ENCODE measurements around the gene GREM2. TPM values are rescaled to one million over a fixed set of nuclear protein-coding genes. Genes with fewer than 3 reads are reported as not detected.

Gene GREM2
- total and polyA plus RNA-seq, 2 experiments from 2014 or later: 0.18 to 0.21 TPM

DNA sequence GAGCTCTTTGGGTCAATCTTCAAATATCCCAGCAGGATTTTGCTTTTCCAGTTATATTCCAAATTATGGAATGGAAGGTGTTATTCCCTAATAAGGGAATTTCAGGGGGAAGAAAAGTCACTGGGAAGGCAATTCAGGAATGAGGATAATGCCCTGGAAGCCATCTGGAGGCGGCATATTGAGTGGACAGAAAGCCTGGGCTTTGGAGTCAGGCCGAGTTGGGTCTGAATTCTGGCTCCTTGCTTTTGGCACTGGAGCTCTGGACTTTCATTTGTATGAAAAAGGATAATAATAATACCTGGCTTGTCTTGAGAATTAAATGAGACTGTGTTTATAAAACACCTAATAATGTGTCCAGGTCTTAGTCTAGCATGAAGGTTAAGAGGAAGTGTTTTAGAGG lies 16.5 kb downstream of the GREM2 start:
- Histone ChIP-seq H3K27ac (ENCODE audit: low read depth) (no peak overlapping the region), H3K4me3 (no peak overlapping the region), H3K4me1 (ENCODE audit: insufficient read depth) (no peaks in the 10 kb centered on the region), H4K20me1 (replicated peaks; ENCODE audit: insufficient read depth) (no peaks in the 10 kb centered on the region), H3K4me2 (no peak overlapping the region), H2AFZ (no peak overlapping the region), H3F3A (replicated peaks; ENCODE audit: low read depth) (no peaks in the 10 kb centered on the region), H3K9me2 (ENCODE audit: insufficient read depth) (0 out of 2 replicates have a peak, but pooled peaks cover 6% of the 10 kb centered on the region), H3K79me2 (replicated peaks; ENCODE audit: insufficient read depth) (no peaks in the 10 kb centered on the region), H3K27me3 (ENCODE audit: insufficient read depth) (no peaks in the 10 kb centered on the region), H3K36me3 (ENCODE audit: insufficient read depth) (no peaks in the 10 kb centered on the region)
- H3K4me3 Mint-ChIP-seq: no peak overlapping the region
- ATAC-seq: no peak
- TF ChIP-seq ZNF114 (CRISPR knock-in tag; IDR thresholded peaks at IDR 0.05): no peak
- TF ChIP-seq POLR2AphosphoS5 (IDR thresholded peaks at IDR 0.05; ENCODE audit: low read depth): no peak
- TF ChIP-seq CREB1 (CRISPR knock-in tag; IDR thresholded peaks at IDR 0.05; ENCODE audit: low read depth): no peak
- TF ChIP-seq EZH2 (IDR thresholded peaks at IDR 0.05; ENCODE audit: low read depth, unreplicated experiment): no peak
- no peak for TF ChIP-seq ZNF331 (CRISPR knock-in tag; IDR thresholded peaks at IDR 0.05; ENCODE audit: low read depth)
- TF ChIP-seq JUNB (IDR thresholded peaks at IDR 0.05; ENCODE audit: unreplicated experiment): no peak
- no peak for TF ChIP-seq STAT1 (IDR thresholded peaks at IDR 0.05; ENCODE audit: unreplicated experiment)
- no peak for TF ChIP-seq ETS1 (IDR thresholded peaks at IDR 0.05)
- TF ChIP-seq ZNF462 (CRISPR knock-in tag; IDR thresholded peaks at IDR 0.05): no peak
- no peak for TF ChIP-seq EZH2phosphoT487 (IDR thresholded peaks at IDR 0.05; ENCODE audit: unreplicated experiment)
- H3K27ac Mint-ChIP-seq: no peak overlapping the region
- H3K27me3 Mint-ChIP-seq (ENCODE audit: insufficient read depth, low read depth, poor library complexity): peaks cover 2% of the 10 kb centered on the region
- H3K4me1 Mint-ChIP-seq: no peaks in the 10 kb centered on the region
- H3K9me3 Mint-ChIP-seq: no peaks in the 10 kb centered on the region
- DNase-seq (ENCODE audit: low spot score): no peak
- H3K36me3 Mint-ChIP-seq (ENCODE audit: low read depth): no peaks in the 10 kb centered on the region
